Skin epidermis (tissue), 12 donors: ENCODE data around the gene PRKCQ.

Experiments used
- H3K27ac ChIP-seq, 21 experiments: fragments of 200-600 bp; sonication (generic) in 11 of 21; one replicate each; pipeline ENCODE4 v1.5.0; 2020; ENCODE audit warnings: mild to moderate bottlenecking in 3 of 21, inconsistent platforms in 2 of 21, moderate library complexity in 2 of 21
- H3K4me3 ChIP-seq, 7 experiments: fragments of 200-600 bp; sonication (generic) in 2 of 7; one replicate each; pipeline ENCODE4 v1.5.0; 2020; ENCODE audit warnings: inconsistent platforms in 2 of 7, mild to moderate bottlenecking in 2 of 7, moderate library complexity in 1 of 7

Gene PRKCQ

GRCh38 chr10:6503171-6503570 lies 76.9 kb downstream of the PRKCQ start:
- Histone ChIP-seq H3K4me3 (no peak overlapping the region), H3K27ac (peak overlapping the region in 1 of 21 experiments; percentile 8)

- H3K4me3 ChIP-seq, result no peak overlapping the region
These were observed 78.1 kb downstream of the PRKCQ start for GRCh38 chr10:6501931-6502330.

GRCh38 chr10:6499974-6500373 lies 80.1 kb downstream of the PRKCQ start:
- Histone ChIP-seq H3K27ac (no peak overlapping the region), H3K4me3 (no peak overlapping the region)

More at GRCh38 chr10:6501931-6502330, 78.1 kb downstream of the PRKCQ start:
- H3K27ac ChIP-seq, result no peak overlapping the region

- peak overlapping the region in 3 of 21 experiments; percentile 4 to 75 (median 25) for H3K27ac ChIP-seq
- H3K4me3 ChIP-seq, result no peak overlapping the region
These were observed 81.3 kb downstream of the PRKCQ start for GRCh38 chr10:6498771-6499170.

- Histone ChIP-seq H3K27ac (peak overlapping the region in 1 of 21 experiments; percentile 75), H3K4me3 (no peak overlapping the region)
These were observed 82.5 kb downstream of the PRKCQ start for GRCh38 chr10:6497620-6498019.

- no peak overlapping the region for H3K4me3 ChIP-seq
- peak overlapping the region in 5 of 21 experiments; percentile 19 to 79 (median 34) for H3K27ac ChIP-seq
These were observed 85.0 kb downstream of the PRKCQ start for GRCh38 chr10:6494936-6495592.

- Histone ChIP-seq H3K4me3 (no peak overlapping the region), H3K27ac (peak overlapping the region in 4 of 21 experiments; percentile 20 to 79 (median 46))
These were observed 85.6 kb downstream of the PRKCQ start for GRCh38 chr10:6494442-6494819.

GRCh38 chr10:6493521-6494441 lies 86.3 kb downstream of the PRKCQ start:
- no peak overlapping the region for H3K4me3 ChIP-seq
- peak overlapping the region in 7 of 21 experiments; percentile 7 to 79 (median 31) for H3K27ac ChIP-seq

- Histone ChIP-seq H3K27ac (peak overlapping the region in 3 of 21 experiments; percentile 1 to 79 (median 75)), H3K4me3 (no peak overlapping the region)
These were observed 87.2 kb downstream of the PRKCQ start for GRCh38 chr10:6492896-6493295.

- peak overlapping the region in 6 of 21 experiments; percentile 4 to 79 (median 52) for H3K27ac ChIP-seq
- no peak overlapping the region for H3K4me3 ChIP-seq
These were observed 88.1 kb downstream of the PRKCQ start for GRCh38 chr10:6491841-6492609.

GRCh38 chr10:6490614-6491013 lies 89.5 kb downstream of the PRKCQ start:
- H3K27ac ChIP-seq, result peak overlapping the region in 3 of 21 experiments; percentile 53 to 75 (median 66)
- H3K4me3 ChIP-seq, result no peak overlapping the region

- no peak overlapping the region for H3K4me3 ChIP-seq
These were observed 92.2 kb downstream of the PRKCQ start for GRCh38 chr10:6487920-6488319.

GRCh38 chr10:6486309-6486708 lies 93.8 kb downstream of the PRKCQ start:
- H3K4me3 ChIP-seq, result no peak overlapping the region
- H3K27ac ChIP-seq, result no peak overlapping the region

More at GRCh38 chr10:6487920-6488319, 92.2 kb downstream of the PRKCQ start:
- no peak overlapping the region for H3K27ac ChIP-seq

- Histone ChIP-seq H3K4me3 (no peak overlapping the region), H3K27ac (peak overlapping the region in 3 of 21 experiments; percentile 2 to 50 (median 26))
These were observed 97.2 kb downstream of the PRKCQ start for GRCh38 chr10:6482737-6483357.

GRCh38 chr10:6478722-6479121 lies 101.4 kb downstream of the PRKCQ start:
- Histone ChIP-seq H3K27ac (no peak overlapping the region), H3K4me3 (no peak overlapping the region)

GRCh38 chr10:6476989-6477388 lies 103.1 kb downstream of the PRKCQ start:
- no peak overlapping the region for H3K4me3 ChIP-seq
- H3K27ac ChIP-seq, result no peak overlapping the region

GRCh38 chr10:6474871-6475270 lies 105.2 kb downstream of the PRKCQ start:
- Histone ChIP-seq H3K27ac (peak overlapping the region in 1 of 21 experiments; percentile 84), H3K4me3 (no peak overlapping the region)

GRCh38 chr10:6473901-6474370 lies 106.1 kb downstream of the PRKCQ start:
- Histone ChIP-seq H3K4me3 (peak overlapping the region in 2 of 7 experiments; percentile 4 to 11), H3K27ac (peak overlapping the region in 9 of 21 experiments; percentile 12 to 84 (median 70))

- no peak overlapping the region for H3K4me3 ChIP-seq
- peak overlapping the region in 4 of 21 experiments; percentile 12 to 84 (median 48) for H3K27ac ChIP-seq
These were observed 106.6 kb downstream of the PRKCQ start for GRCh38 chr10:6473430-6473829.
